ENCODE measurements around the gene SH3BP2.

SH3BP2 gene

DNA sequence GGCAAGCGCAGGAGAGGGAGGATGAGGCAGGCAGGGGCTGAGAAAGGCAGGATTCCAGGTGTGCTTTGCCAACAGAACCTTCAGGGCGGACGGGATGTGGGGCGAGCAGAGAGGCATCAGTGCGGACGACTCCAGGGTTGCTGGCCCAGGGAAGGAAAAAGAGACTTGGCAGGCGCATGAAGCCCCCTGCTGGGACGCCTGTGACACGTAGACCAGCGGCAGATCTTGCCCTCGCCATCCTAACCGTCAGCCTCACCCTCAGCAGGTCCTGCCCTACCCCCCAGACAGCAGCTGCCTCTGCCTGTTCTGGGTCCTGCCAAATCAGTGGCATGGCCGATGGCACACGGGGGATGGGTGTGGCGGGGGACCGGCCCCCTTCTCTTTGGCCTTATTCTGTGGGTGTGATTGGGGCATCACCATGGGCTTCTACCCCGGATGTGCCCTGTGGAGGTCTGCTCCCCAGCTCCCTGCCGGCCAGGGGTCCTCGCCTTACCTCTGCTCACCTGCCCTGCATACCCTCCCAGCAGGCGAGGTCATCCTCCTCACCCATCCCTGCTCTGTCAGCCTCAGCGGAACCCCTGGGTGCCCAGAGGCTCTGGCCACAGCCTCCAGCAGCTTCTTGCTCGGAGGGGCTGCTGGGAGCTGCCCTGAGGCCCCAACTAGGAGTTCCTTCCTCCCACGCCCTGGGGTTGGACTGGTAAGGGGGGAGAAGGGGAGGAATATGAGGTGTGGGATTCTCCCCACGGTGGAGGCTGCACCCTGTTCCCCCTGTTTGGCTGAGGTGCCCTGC lies 2.9 kb upstream of the SH3BP2 start:
- in situ Hi-C loops (cut with MboI; ENCODE audit: low sequenced_read_pairs): no loop called here

- in situ Hi-C loops (cut with MboI; ENCODE audit: low sequenced_read_pairs): no loop called here
Observed at GRCh38 chr4:2790583-2791517, 2.0 kb upstream of the SH3BP2 start.

GRCh38 chr4:2791518-2792395 lies 1.1 kb upstream of the SH3BP2 start:
- in situ Hi-C loops (cut with MboI; ENCODE audit: low sequenced_read_pairs): no loop called here

DNA sequence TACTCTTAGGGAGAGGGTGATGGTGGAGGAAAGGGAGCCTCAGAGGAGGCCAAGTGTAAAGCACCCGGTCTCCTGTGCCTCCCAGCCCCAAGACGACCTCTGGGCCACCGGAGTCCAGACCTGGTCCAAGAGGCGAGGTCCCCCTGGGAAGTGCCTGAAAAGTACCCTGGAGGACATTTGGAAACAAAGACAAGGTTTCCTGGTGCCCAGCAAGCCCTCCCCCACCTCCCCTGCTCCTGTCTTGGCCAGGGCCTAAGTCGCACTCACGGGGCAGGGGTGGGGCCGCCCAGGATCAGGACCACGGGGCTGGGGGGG lies 532 bp upstream of the SH3BP2 start:
- in situ Hi-C loops (cut with MboI; ENCODE audit: low sequenced_read_pairs): no loop called here

DNA sequence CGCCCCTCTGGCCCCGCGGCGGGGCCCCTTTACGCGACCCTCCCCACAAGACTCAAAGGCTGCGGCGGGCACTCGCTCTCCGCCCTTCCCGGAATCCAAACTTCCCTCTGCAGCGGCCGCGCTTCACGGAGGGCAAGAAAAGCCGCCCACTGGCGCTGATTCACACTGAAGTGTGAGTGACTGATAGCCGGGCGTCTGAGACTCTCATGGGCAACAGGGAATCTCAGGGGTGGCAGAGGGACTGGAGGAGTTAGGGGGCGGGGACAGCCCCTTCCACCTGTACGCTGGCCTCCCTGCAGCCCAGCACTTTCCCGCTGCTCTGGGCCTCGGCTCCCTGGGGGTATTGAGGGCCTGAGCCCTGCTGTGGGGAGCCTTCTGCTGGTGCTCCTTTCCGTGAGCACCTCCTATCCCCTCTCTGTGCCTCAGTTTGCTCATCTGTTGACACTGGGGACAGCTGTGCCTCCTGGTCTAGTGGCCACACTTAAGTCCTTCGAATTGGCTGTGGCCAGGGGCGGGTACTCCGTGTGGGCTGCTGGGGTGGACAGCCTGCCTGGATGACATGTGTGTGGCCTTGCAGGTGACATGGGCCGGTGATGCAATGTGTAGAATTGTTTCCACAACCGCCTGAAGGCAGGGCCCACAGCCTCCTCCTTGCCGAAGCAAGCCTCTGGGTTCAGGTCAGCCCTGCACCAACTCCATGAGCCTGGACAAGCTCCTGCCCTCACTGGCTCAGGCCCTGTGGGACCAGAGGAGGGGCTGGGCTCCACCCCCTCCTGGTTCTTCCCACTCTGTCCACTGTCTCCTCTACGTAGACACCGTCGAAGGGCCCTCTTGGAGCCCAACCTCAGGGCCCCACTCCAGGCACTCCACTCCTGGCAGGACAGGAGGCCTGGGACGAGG lies 951 bp downstream of the SH3BP2 start:
- in situ Hi-C loops (cut with MboI; ENCODE audit: low sequenced_read_pairs): no loop called here

DNA sequence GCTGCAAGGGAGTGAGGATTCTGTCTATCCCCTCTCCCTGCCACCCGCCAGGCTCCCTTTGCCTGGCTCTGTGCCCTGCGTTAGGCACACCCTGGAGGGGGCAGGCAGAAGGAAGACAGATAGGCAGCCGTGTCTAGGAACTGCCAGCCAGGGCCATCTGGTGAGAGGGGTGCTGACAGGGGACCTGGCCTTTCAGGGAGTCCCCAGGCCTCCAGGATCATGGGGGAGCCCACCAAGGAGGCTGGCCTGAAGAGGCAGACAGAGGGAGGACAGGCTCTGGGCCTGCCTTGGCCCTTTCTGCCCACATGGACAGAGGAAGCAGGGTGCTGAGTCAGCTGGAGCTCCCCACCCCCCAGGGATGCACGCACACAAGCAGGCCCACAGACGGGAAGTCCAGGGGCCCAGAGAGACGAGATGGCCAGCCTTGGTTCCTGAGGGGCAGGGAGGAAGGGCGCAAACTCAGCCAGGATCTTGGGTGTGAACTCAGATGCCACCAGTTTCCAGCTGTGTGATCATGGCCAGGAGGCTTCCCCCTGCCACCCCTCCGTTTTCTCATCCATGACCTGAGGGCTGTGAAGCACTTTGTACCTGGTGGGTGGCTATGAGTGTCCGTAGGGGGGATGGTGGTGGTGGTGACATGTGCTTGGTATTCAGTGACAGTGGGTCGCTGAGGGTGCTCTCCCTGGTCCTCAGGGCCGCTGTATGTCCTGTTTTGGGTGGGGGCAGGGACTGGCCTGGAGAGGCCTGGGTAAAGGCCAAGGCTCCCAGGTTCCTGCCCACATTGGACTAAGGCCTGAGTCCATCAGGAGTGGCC lies 1.8 kb downstream of the SH3BP2 start:
- in situ Hi-C loops (cut with MboI; ENCODE audit: low sequenced_read_pairs): no loop called here

DNA sequence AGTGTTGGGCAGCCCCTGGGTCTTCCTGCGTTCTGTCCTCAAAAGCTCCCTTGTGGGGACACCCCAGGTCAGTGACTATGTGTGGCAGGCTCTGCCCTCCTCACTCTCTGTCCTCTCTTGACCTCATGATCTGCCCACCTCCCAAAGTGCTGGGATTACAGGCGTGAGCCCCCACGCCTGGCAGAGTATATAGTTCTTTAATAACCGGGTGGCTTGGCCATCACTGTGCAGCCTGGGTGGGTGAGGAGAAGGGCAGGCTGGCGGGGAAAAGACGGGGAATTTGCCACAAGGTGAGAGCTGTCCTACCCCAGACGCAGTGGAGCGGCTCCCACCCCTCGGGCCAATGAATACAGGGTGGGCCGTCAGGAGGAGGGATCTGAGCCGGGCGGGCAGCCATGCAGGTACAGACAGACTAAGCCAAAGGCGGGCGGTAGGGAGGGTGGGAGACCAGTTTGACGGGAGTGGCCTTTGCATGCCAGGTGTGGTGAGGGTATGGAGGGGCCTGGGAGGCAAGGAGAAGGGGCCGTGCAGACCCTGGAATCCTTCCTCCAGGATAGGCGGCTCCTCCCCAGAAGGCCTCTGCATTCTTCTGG lies 2.5 kb downstream of the SH3BP2 start:
- in situ Hi-C loops (cut with MboI; ENCODE audit: low sequenced_read_pairs): no loop called here

DNA sequence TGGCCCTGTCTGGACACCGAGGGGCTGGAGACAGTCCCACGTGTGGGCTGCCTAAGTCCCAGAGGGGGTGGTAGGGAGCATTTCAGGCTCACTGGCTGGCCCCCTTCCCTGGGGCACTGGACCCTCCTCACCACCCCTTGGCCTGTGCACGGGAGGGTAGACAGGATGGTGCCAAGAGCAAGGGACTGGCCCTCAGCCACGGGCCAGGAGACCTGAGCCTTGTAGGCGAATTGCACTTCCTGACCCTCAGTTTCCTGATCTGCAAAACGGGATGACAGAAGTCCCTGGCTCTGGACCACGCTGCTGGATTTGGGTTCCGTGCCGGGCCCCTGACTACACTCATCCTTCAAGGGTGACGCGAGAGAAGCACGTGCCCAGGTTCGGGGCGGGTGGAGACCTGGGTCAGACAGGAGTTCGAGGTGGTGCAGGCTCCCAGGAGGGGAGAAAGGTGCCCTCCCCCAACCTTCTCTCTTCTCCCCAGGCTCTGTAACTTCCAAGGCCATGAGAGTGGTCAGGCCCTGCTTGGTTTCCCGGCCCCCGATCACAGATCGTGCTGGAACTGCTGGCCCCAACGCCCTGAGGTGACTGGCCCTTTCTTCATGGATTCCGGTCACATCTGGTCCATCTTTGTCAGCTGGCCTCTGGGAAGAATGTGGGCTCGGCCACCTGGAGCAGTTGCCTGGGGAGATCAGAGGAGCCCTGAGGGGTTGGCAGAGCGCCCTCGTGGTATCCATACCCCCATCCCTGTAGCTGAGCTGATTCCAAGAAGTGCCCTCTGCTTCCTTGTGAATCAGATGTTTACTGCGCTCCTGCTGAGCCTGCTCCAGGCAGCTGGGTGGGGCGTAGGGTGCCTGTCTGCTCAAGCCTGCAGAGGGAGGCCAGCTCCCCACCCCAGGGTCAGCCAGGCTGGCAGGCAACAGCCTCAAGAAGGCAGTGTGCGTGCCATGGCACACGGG lies 3.3 kb downstream of the SH3BP2 start:
- in situ Hi-C loops (cut with MboI; ENCODE audit: low sequenced_read_pairs): no loop called here

DNA sequence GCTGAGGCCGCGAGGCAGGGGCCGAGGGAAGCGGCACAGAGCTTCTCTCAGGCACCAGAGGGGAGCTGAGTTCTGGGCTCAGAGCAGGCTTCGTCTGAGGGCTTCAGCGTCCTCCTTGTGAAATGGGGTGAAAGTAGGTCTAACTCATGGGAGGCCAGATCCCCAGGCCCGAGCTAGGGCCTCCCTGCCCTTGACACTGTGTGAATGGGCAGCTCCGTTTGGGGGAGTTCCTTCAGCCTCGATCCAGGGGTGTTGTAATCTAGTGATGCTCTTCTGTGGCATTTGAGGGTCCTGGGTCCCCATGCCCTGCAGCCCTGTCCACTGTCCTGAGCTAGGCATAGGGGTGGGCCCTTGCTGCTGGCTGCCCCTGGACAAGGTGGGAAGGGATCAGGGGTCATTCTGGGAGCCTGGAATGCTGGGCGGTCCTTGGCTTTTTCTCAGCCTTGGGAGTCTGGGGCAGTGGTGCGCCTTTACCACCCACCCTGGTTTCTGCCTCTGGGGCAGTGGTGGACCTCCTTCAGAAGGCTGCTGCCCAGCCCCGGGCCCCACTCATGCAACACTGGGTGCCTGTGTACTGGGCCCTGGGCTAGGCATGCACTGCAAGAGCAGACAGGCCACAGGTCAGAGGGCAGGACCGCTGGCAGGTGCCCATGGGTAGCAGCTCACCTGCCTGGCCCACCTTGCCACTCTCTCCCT lies 4.1 kb downstream of the SH3BP2 start:
- in situ Hi-C loops (cut with MboI; ENCODE audit: low sequenced_read_pairs): no loop called here

- in situ Hi-C loops (cut with MboI; ENCODE audit: low sequenced_read_pairs): no loop called here
Observed at GRCh38 chr4:2797545-2798305, 4.8 kb downstream of the SH3BP2 start.

DNA sequence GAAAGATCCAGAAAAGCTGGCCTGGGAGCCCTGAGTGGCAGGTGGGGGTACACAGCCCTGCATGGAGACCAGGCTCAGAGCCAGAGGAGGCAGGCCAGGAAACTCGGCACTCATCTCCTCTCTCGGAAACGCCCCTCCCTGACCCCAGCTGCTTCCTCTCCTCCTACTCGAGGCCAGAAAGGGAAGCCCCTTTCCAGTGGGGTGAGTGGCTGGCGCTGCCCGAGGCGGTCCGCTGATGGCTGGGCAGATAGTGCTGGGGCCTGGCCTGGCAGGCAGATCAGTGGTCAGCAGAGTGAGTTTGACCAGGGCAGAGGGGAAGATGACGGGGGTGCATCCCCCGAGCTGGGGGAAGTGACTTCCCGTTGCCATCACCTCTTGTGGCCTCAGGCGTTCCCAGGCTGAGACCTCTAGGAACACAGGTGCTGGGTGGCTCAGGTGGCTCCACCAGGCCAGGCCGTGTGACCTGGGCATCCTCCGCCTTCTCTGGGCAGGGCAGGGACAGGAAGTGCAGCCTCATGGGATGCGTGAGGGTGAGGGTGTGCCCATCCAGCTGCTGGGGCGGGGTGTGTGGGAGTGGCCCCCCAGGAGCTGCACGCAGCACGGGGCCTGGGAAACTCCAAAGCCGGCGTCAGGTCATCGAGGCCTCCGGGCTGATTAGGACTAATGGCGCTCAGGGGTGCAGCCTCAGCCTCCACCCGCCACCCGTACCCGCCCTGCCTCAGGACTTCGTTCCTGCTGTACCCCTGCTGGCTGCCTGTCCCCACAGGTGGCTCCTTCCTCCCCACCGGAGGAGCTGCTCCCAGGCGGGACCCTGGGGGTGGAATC lies 5.7 kb downstream of the SH3BP2 start:
- in situ Hi-C loops (cut with MboI; ENCODE audit: low sequenced_read_pairs): no loop called here

DNA sequence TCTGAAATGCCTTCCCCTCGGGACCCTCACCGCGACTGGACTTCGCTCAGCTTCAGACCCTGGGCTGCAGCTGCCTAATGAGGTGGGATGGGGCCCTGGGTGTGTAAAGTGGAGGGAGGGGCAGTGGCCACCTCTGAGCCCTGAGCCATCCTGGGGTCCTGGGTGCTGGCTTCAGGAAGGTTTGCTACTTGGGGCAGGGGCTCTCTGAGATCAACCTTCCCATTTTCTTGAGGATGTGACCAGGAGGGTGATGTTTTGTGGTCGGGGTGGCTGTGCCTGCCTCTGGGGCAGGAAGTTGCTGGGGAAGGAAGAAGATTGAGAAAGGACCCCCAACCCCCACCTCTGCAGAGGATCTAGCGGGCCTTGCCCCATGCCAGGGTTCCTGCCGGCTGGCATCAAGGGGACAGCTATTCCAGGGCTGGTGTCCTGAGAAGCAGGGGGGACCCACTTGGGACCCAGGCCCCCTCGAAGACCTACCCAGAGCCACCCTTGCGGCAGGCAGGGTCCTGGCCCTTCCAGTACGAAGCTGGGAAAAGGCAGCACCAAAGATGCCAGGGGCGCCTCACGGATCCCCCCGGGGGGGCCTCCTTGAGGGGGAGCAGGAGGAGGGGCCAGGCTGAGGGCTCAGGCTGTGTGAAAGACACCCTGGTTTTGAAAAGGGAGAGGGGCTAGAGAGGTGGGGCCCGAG lies 6.5 kb downstream of the SH3BP2 start:
- in situ Hi-C loops (cut with MboI; ENCODE audit: low sequenced_read_pairs): no loop called here

- in situ Hi-C loops (cut with MboI; ENCODE audit: low sequenced_read_pairs): no loop called here
Observed at GRCh38 chr4:2799971-2800690, 7.2 kb downstream of the SH3BP2 start.
